NCI-H2196 treated with DMSO at 0.1 percent for 48 hours (cell line): Measurements from ENCODE around the gene IL1R2.

Experiments
- DNase-seq: peaks from one replicate; lab custom pipeline; 2025; ENCODE audit not compliant: unreplicated experiment; lab: John Stamatoyannopoulos, UW

IL1R2 gene

DNA sequence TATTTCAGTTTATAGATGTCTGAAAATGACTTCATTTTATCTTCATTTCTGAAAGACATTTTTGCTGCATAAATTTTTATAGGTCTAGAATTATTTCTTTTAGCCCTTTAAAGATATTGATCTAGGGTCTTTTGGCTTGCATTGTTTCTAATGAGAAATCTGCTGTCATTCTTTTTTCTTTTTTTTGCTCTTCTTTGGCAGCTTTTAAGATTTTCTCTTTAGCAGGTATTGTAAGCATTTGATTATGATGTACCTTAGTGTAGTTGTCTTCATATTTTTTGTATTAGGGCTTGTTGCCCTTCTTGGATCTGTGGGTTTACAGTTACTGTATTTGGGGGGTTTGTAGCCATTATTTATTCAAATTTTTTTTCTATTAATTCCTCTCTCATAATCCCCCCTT, 84.8 kb downstream of the IL1R2 start:
- no peak for DNase-seq
